Measurements from ENCODE around the gene ATP9A. TPM values are rescaled to one million over a fixed set of nuclear protein-coding genes. Genes with fewer than 3 reads are reported as not detected.
A peak's percentile ranks its signal among the peaks of the same experiment; 100 is the strongest.

ATP9A gene
- total and polyA plus RNA-seq, 2 of the 4 experiments (the other 2 are of a cell fraction) = 10.6 to 22.4 TPM

GRCh38 chr20:51628533-51629398 lies 139.4 kb downstream of the ATP9A start:
- H4K20me1 ChIP-seq (ENCODE audit: insufficient read depth, low read length) = no peaks in the 10 kb centered on the region; the same call in 1 of the 2 replicates
- DNase-seq (peak; percentile 86), ATAC-seq (ENCODE audit: low read depth) (no peak)
- peak overlapping the region; percentile 27; the same call in 1 of the 2 replicates for H4K91ac ChIP-seq (ENCODE audit: insufficient read depth, low read depth, low read length)
- no peak overlapping the region for H3K9ac ChIP-seq (ENCODE audit: low read depth, low read length)
- no TSS peak for BruUV-seq (replicated peaks)
- peak overlapping the region; percentile 30; the same call in 1 of the 2 replicates for H3K4ac ChIP-seq (ENCODE audit: low read depth, low read length)
- POLR2A ChIA-PET (ENCODE audit: unreplicated experiment) = no interaction called here
- no CpG with 5 or more reads among the region's 8 CpGs for WGBS, 2 experiments (ENCODE audit: extremely low coverage in 2 of 2, insufficient read length in 1 of 2)
- H3K27me3 ChIP-seq (ENCODE audit: control insufficient read depth, insufficient read depth, low read length) = no peaks in the 10 kb centered on the region
- in situ Hi-C loops (cut with MboI; ENCODE audit: low sequenced_read_pairs) (loop anchor here (5.0 kb wide), 1 partner anchor 641 kb away; no protein-coding TSS in a partner anchor), intact Hi-C loops (cut with micrococcal nuclease) (no loop called here), dilution Hi-C loops (cut with HindIII; ENCODE audit: low sequenced_read_pairs, unreplicated experiment) (no loop called here)
- no peak overlapping the region for H3K56ac ChIP-seq (ENCODE audit: extremely low read depth, insufficient read depth, low read length)
- CTCF ChIA-PET = no interaction called here
- peaks cover 14% of the 10 kb centered on the region for H3K4me1 ChIP-seq (ENCODE audit: control insufficient read depth, insufficient read depth, low read length)
- no peak overlapping the region for H2BK120ac ChIP-seq (ENCODE audit: low read depth, low read length)
- H2BK15ac ChIP-seq (ENCODE audit: low read depth, low read length) = peak overlapping the region; percentile 47; the same call in 1 of the 3 replicates
- no peak overlapping the region for H3K4me3 ChIP-seq (ENCODE audit: insufficient read depth, low read depth, low read length)
- H3K79me1 ChIP-seq (ENCODE audit: low read depth in 1 of 2, low read length in 2 of 2) = peaks cover 11 to 51% of the 10 kb centered on the region in 2 experiments; a peak in 3 of 4 replicates
- no peaks in the 10 kb centered on the region for H3K9me3 ChIP-seq (ENCODE audit: control insufficient read depth, insufficient read depth, low read length)
- no peak overlapping the region for H2AFZ ChIP-seq (replicated peaks; ENCODE audit: low read length, poor library complexity)
- peaks cover 36% of the 10 kb centered on the region for H3K9me1 ChIP-seq (ENCODE audit: insufficient read depth, low read length)
- H3K23ac ChIP-seq (ENCODE audit: low read depth, low read length) = peak overlapping the region; percentile 36; the same call in 1 of the 2 replicates
- H3K27ac ChIP-seq (ENCODE audit: insufficient read depth, low read length) = no peak overlapping the region
- peak overlapping the region; percentile 50 for H3K14ac ChIP-seq (replicated peaks; ENCODE audit: low read depth, low read length)
- TF ChIP-seq CTCF (conservative IDR thresholded peaks at IDR 0.05; ENCODE audit: low read depth, low read length) (no peak), RAD21 (IDR thresholded peaks at IDR 0.05; ENCODE audit: low read length) (no peak), CHD1 (IDR thresholded peaks at IDR 0.05; ENCODE audit: low read depth, low read length) (no peak), NFE2L2 (IDR thresholded peaks at IDR 0.05; ENCODE audit: low read depth, low read length) (no peak), ELK1 (IDR thresholded peaks at IDR 0.05; ENCODE audit: borderline replicate concordance, low read depth, low read length) (no peak)
- H2BK20ac ChIP-seq (ENCODE audit: low read depth, low read length) = 0 out of 2 replicates have a peak overlapping the region, but pooled peaks have one; percentile 57
- H2BK5ac ChIP-seq (ENCODE audit: low read depth, low read length, poor library complexity, severe bottlenecking) = no peak overlapping the region
- H3K18ac ChIP-seq (ENCODE audit: low read depth, low read length) = peak overlapping the region; percentile 26; the same call in 1 of the 2 replicates
- peak overlapping the region; percentile 59 for H2AK5ac ChIP-seq (ENCODE audit: low read depth, low read length)
- peak overlapping the region; percentile 42; the same call in 1 of the 2 replicates for H3K4me2 ChIP-seq (ENCODE audit: low read depth, low read length)
- no peak overlapping the region for H2AK9ac ChIP-seq (replicated peaks; ENCODE audit: low read depth, low read length, poor library complexity)
- H4K8ac ChIP-seq (ENCODE audit: low read depth in 2 of 2, low read length in 2 of 2) = peak overlapping the region in 1 of 2 experiments; percentile 8; a peak in 1 of 4 replicates
- H4K5ac ChIP-seq (ENCODE audit: low read depth, low read length) = no peak overlapping the region
- peaks cover 8% of the 10 kb centered on the region for H3K36me3 ChIP-seq (ENCODE audit: control insufficient read depth, insufficient read depth, low read length)
